OCI-LY7 (cell line): ENCODE results near the gene TNFAIP8. TPM values are rescaled to one million over a fixed set of nuclear protein-coding genes. Genes with fewer than 3 reads are reported as not detected.
A peak's percentile ranks its signal among the peaks of the same experiment; 100 is the strongest.

Source experiments
- BruUV-seq: library from RNA; stranded (reverse); fragments of 400-500 nt; replicated peaks from 2 replicates; lab custom pipeline; 2021; lab: Mats Ljungman, UMichigan
- CTCF ChIA-PET: fragments of 300-600 bp; sonication (Branson Sonifier 250); formaldehyde crosslinking; loops from one replicate; lab custom pipeline; 2022; ENCODE audit warnings: antibody characterized with exemption; ENCODE audit not compliant: unreplicated experiment; lab: Charles Lee
- POLR2A ChIA-PET: fragments of 300-600 bp; sonication (Branson Sonifier 250); formaldehyde crosslinking; loops from one replicate; lab custom pipeline; 2022; ENCODE audit warnings: antibody characterized with exemption; lab: Charles Lee
- DNase-seq: peaks from one replicate; pipeline ENCODE4 v3.0.0-alpha.2; 2015; ENCODE audit warnings: low spot score
- H2AFZ ChIP-seq: fragments of 200-600 bp; sonication (generic), shearing (Covaris generic); 2 replicates; pipeline ENCODE4 v1.6.1; 2014; ENCODE audit warnings: mild to moderate bottlenecking, antibody characterized with exemption, low read length, moderate library complexity
- H3K27ac ChIP-seq: fragments of 200-600 bp; sonication (generic); 2 replicates; pipeline ENCODE4 v1.5.1; 2014; ENCODE audit warnings: mixed run types, low read depth, mild to moderate bottlenecking, moderate library complexity, low read length, inconsistent platforms; ENCODE audit not compliant: poor library complexity, severe bottlenecking
- H3K36me3 ChIP-seq: fragments of 200-600 bp; sonication (generic); 2 replicates; pipeline ENCODE4 v1.6.1; 2014; ENCODE audit warnings: mild to moderate bottlenecking, antibody characterized with exemption, low read length, moderate library complexity, mixed read lengths; ENCODE audit not compliant: insufficient read depth
- H3K4me1 ChIP-seq: fragments of 200-600 bp; sonication (generic); 2 replicates; pipeline ENCODE4 v1.5.1; 2014; ENCODE audit warnings: mild to moderate bottlenecking, low read length; ENCODE audit not compliant: insufficient read depth, poor library complexity, severe bottlenecking
- H3K4me2 ChIP-seq: fragments of 200-600 bp; sonication (generic); 2 replicates; pipeline ENCODE4 v1.6.1; 2014; ENCODE audit warnings: mild to moderate bottlenecking, low read length
- H3K4me3 ChIP-seq: fragments of 200-600 bp; sonication (generic); 2 replicates; pipeline ENCODE4 v1.5.1; 2014; ENCODE audit warnings: mild to moderate bottlenecking, low read depth, low read length; ENCODE audit not compliant: poor library complexity, severe bottlenecking
- H3K79me2 ChIP-seq: fragments of 200-600 bp; sonication (generic); 2 replicates; pipeline ENCODE4 v1.6.1; 2016; ENCODE audit warnings: low read depth, mild to moderate bottlenecking, low read length, moderate library complexity, mixed read lengths; ENCODE audit not compliant: insufficient read depth
- H3K9me2 ChIP-seq: fragments of 200-600 bp; sonication (generic); 2 replicates; pipeline ENCODE4 v1.6.1; 2016; ENCODE audit warnings: mild to moderate bottlenecking, low read length, mixed read lengths; ENCODE audit not compliant: insufficient read depth
- H3K9me3 ChIP-seq: fragments of 200-600 bp; sonication (generic); 2 replicates; pipeline ENCODE4 v1.6.1; 2014; ENCODE audit warnings: mild to moderate bottlenecking, mixed run types, low read length, mixed read lengths
- H4K20me1 ChIP-seq: fragments of 200-600 bp; sonication (generic); 2 replicates; pipeline ENCODE4 v1.6.1; 2014; ENCODE audit warnings: mild to moderate bottlenecking, antibody characterized with exemption, low read length, moderate library complexity, mixed read lengths; ENCODE audit not compliant: insufficient read depth
- CTCF ChIP-seq: fragments of 200-600 bp; sonication (generic); conservative IDR thresholded peaks from 2 replicates; pipeline ENCODE4 v1.5.1; 2014; ENCODE audit warnings: mild to moderate bottlenecking, antibody characterized with exemption, low read length, moderate library complexity, mixed read lengths
- EZH2phosphoT487 ChIP-seq: fragments of 200-600 bp; sonication (generic); IDR thresholded peaks from 2 replicates; pipeline ENCODE4 v1.6.1; 2018; ENCODE audit warnings: low read depth, borderline replicate concordance, mild to moderate bottlenecking, mixed run types, antibody characterized with exemption, low read length, moderate library complexity, mixed read lengths
- intact Hi-C: fragments of 100-400 bp; cut with micrococcal nuclease; formaldehyde crosslinking; loops from one replicate; pipeline ENCODE4 v1.10.0; 2022; ENCODE audit not compliant: unreplicated experiment
- total RNA-seq, 2 experiments: library from RNA; depleted of rRNA in 1 of 2; stranded (reverse); fragments of >200 nt in 1 of 2; shearing (Covaris generic) in 1 of 2; gene quantifications; 2 replicates each; pipeline ENCODE4 v1.2.3, GENCODE V29; 2014 to 2022

Gene TNFAIP8
- total RNA-seq, 2 experiments from 2014 or later: 75.4 to 95.1 TPM

- no peak for DNase-seq
- Histone ChIP-seq H3K4me1 (peaks cover 13% of the 10 kb centered on the region), H3K4me3 (no peak overlapping the region), H3K4me2 (no peak overlapping the region), H3K9me2 (no peaks in the 10 kb centered on the region), H3K9me3 (no peaks in the 10 kb centered on the region), H4K20me1 (no peaks in the 10 kb centered on the region), H3K36me3 (no peaks in the 10 kb centered on the region), H2AFZ (no peak overlapping the region; the same call in 1 of the 2 replicates), H3K27ac (no peak overlapping the region), H3K79me2 (no peaks in the 10 kb centered on the region)
- intact Hi-C loops: no loop called here
- ChIA-PET CTCF (interaction anchor here (1.2 kb wide), 1 partner anchor 430 kb away, joined by 6 read pairs; the partner anchor contains the start of gene DTWD2), POLR2A (interaction anchor here (0.8 to 1.5 kb wide), 7 partner anchors 13 to 430 kb away, joined by 3 to 5 read pairs (median 3); partner anchors contain the start of gene DTWD2)
- no TSS peak for BruUV-seq
- TF ChIP-seq EZH2phosphoT487: no peak
- no peak for TF ChIP-seq CTCF
These were observed 62.2 kb downstream of the TNFAIP8 start for GRCh38 chr5:119417891-119418605.

DNA sequence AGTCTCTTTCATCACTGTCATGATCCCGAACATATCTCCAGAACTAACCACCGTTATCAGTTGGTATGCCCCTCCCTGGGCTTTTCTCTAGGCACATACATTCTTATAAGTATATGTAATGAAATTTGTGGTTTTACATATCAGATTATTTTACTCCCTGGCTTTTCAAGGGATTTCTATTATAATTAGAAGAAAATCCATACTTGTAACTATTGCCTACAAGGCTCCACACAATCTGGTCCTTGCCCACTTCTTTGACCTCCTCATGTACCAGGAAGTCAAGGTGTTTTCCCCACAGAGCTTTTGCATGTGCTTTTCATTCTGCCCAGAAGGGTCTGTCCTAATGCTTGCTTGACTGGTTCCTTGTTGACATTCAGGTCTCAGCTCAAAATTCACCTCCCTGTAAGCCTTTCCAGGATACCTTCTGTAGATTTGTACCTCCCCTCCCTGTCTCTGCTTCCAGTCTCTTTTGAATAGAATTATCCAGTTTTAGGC lies 62.8 kb downstream of the TNFAIP8 start:
- no peaks in the 10 kb centered on the region for H3K9me3 ChIP-seq
- no peaks in the 10 kb centered on the region for H3K9me2 ChIP-seq
- no peak overlapping the region for H3K4me3 ChIP-seq
- no peaks in the 10 kb centered on the region for H4K20me1 ChIP-seq
- TF ChIP-seq EZH2phosphoT487 (no peak), CTCF (no peak)
- intact Hi-C loops: no loop called here
- ChIA-PET POLR2A (interaction anchor here (0.7 to 1.5 kb wide), 6 partner anchors 12 to 395 kb away, joined by 3 to 5 read pairs (median 3); no protein-coding TSS in a partner anchor), CTCF (interaction anchor here (1.2 kb wide), 1 partner anchor 431 kb away, joined by 6 read pairs; the partner anchor contains the start of gene DTWD2)
- H3K36me3 ChIP-seq: no peaks in the 10 kb centered on the region
- peak overlapping the region; percentile 13; the same call in 1 of the 2 replicates for H3K4me2 ChIP-seq
- H3K79me2 ChIP-seq: no peaks in the 10 kb centered on the region
- peak; percentile 37 for DNase-seq
- BruUV-seq: no TSS peak
- peaks cover 13% of the 10 kb centered on the region for H3K4me1 ChIP-seq
- H3K27ac ChIP-seq: no peak overlapping the region
- no peak overlapping the region; the same call in 1 of the 2 replicates for H2AFZ ChIP-seq
